Astrocyte (in vitro differentiated cells and primary cell): ENCODE data around the gene VWA2. TPM values are rescaled to one million over a fixed set of nuclear protein-coding genes. Genes with fewer than 3 reads are reported as not detected.

Experiments used
- DNase-seq: peaks from one replicate; pipeline ENCODE4 v3.0.0-alpha.2; 2010; ENCODE audit warnings: low read depth
- FAIRE-seq: peaks from 2 replicates; lab custom pipeline; 2011; peaks lifted over from hg19 to GRCh38; lab: Jason Lieb, UNC
- H2AFZ ChIP-seq: 2 replicates; pipeline ENCODE4 v1.6.0; 2012; ENCODE audit warnings: low read depth, low read length, inconsistent platforms
- H3K27ac ChIP-seq: 2 replicates; pipeline ENCODE4 v1.5.1; 2011; ENCODE audit warnings: low read depth, low read length, inconsistent platforms
- H3K27me3 ChIP-seq: 2 replicates; pipeline ENCODE4 v1.6.0; 2011; ENCODE audit warnings: low read length, inconsistent platforms; ENCODE audit not compliant: insufficient read depth
- H3K36me3 ChIP-seq: 2 replicates; pipeline ENCODE4 v1.5.1; 2011; ENCODE audit warnings: low read length, inconsistent platforms; ENCODE audit not compliant: insufficient read depth
- H3K4me1 ChIP-seq: 2 replicates; pipeline ENCODE4 v1.5.1; 2011; ENCODE audit warnings: low read length, inconsistent platforms; ENCODE audit not compliant: insufficient read depth
- H3K4me2 ChIP-seq: 2 replicates; pipeline ENCODE4 v1.6.0; 2012; ENCODE audit warnings: low read length, inconsistent platforms
- H3K4me3 ChIP-seq: 2 replicates; pipeline ENCODE4 v1.5.1; 2011; ENCODE audit warnings: low read depth, mild to moderate bottlenecking, low read length, inconsistent platforms; ENCODE audit not compliant: insufficient read depth
- H3K79me2 ChIP-seq: 2 replicates; pipeline ENCODE4 v1.6.0; 2012; ENCODE audit warnings: mild to moderate bottlenecking, low read length, inconsistent platforms; ENCODE audit not compliant: insufficient read depth
- H3K9ac ChIP-seq: 2 replicates; pipeline ENCODE4 v1.6.0; 2012; ENCODE audit warnings: mild to moderate bottlenecking, low read length, inconsistent platforms
- H3K9me3 ChIP-seq: 2 replicates; pipeline ENCODE4 v1.5.1; 2012; ENCODE audit warnings: low read depth, mild to moderate bottlenecking, low read length, inconsistent platforms; ENCODE audit not compliant: insufficient read depth
- H4K20me1 ChIP-seq: 2 replicates; pipeline ENCODE4 v1.6.0; 2012; ENCODE audit warnings: low read length, inconsistent platforms; ENCODE audit not compliant: insufficient read depth
- H3K27ac Mint-ChIP-seq: one replicate; pipeline ENCODE4 v1.8.0; 2021; ENCODE audit warnings: mild to moderate bottlenecking, mixed read lengths; ENCODE audit not compliant: unreplicated experiment
- H3K27me3 Mint-ChIP-seq: one replicate; pipeline ENCODE4 v1.8.0; 2021; ENCODE audit warnings: low read depth, mixed read lengths; ENCODE audit not compliant: unreplicated experiment
- H3K36me3 Mint-ChIP-seq: one replicate; pipeline ENCODE4 v1.8.0; 2021; ENCODE audit warnings: low read depth, mixed read lengths; ENCODE audit not compliant: unreplicated experiment
- H3K4me1 Mint-ChIP-seq: one replicate; pipeline ENCODE4 v1.8.0; 2021; ENCODE audit warnings: low read depth, mixed read lengths; ENCODE audit not compliant: unreplicated experiment
- H3K4me3 Mint-ChIP-seq: one replicate; pipeline ENCODE4 v1.8.0; 2021; ENCODE audit warnings: mild to moderate bottlenecking, moderate library complexity, mixed read lengths; ENCODE audit not compliant: unreplicated experiment
- H3K9me3 Mint-ChIP-seq: one replicate; pipeline ENCODE4 v1.8.0; 2021; ENCODE audit warnings: mild to moderate bottlenecking, mixed read lengths; ENCODE audit not compliant: unreplicated experiment
- CTCF ChIP-seq: IDR thresholded peaks from 2 replicates; pipeline ENCODE4 v1.5.1; 2011; ENCODE audit warnings: low read depth, mild to moderate bottlenecking, inconsistent platforms, low read length, moderate library complexity; ENCODE audit not compliant: insufficient read depth
- EZH2 ChIP-seq: IDR thresholded peaks from 2 replicates; pipeline ENCODE4 v1.6.1; 2012; ENCODE audit warnings: mild to moderate bottlenecking, low read length, inconsistent platforms; ENCODE audit not compliant: insufficient read depth
- total RNA-seq: library from RNA; stranded (reverse); gene quantifications from 2 replicates; pipeline ENCODE4 v1.2.1, GENCODE V29; 2021

The VWA2 gene
- total RNA-seq, 1 donor from 2014 or later = 0.25 TPM

- Mint-ChIP-seq H3K27ac (no peak overlapping the region), H3K36me3 (no peaks in the 10 kb centered on the region), H3K27me3 (peaks cover 11% of the 10 kb centered on the region), H3K9me3 (peaks cover 2% of the 10 kb centered on the region), H3K4me1 (peaks cover 7% of the 10 kb centered on the region), H3K4me3 (no peak overlapping the region)
- H3K9me3 ChIP-seq = no peaks in the 10 kb centered on the region
- H3K27me3 ChIP-seq = no peaks in the 10 kb centered on the region
- H3K27ac ChIP-seq = no peak overlapping the region
- no peak overlapping the region for H3K9ac ChIP-seq
- no peak for DNase-seq
- H3K4me2 ChIP-seq = no peak overlapping the region
- no peak for FAIRE-seq
- no peaks in the 10 kb centered on the region for H3K79me2 ChIP-seq
- no peaks in the 10 kb centered on the region for H4K20me1 ChIP-seq
- H3K4me3 ChIP-seq = no peak overlapping the region
- TF ChIP-seq CTCF (no peak), EZH2 (no peak)
- H2AFZ ChIP-seq = no peak overlapping the region
- H3K4me1 ChIP-seq = peaks cover 6% of the 10 kb centered on the region
- no peaks in the 10 kb centered on the region for H3K36me3 ChIP-seq
Observed at GRCh38 chr10:114255227-114255626, 16.2 kb downstream of the VWA2 start.

- Mint-ChIP-seq H3K9me3 (peaks cover 2% of the 10 kb centered on the region), H3K27me3 (peaks cover 7% of the 10 kb centered on the region), H3K4me3 (no peak overlapping the region), H3K4me1 (peaks cover 13% of the 10 kb centered on the region), H3K36me3 (no peaks in the 10 kb centered on the region), H3K27ac (no peak overlapping the region)
- H3K27ac ChIP-seq = no peak overlapping the region
- no peaks in the 10 kb centered on the region for H3K27me3 ChIP-seq
- no peak for TF ChIP-seq EZH2
- TF ChIP-seq CTCF = no peak
- H3K9me3 ChIP-seq = no peaks in the 10 kb centered on the region
- DNase-seq (no peak), FAIRE-seq (no peak)
- peaks cover 16% of the 10 kb centered on the region for H3K4me1 ChIP-seq
- no peak overlapping the region for H3K4me2 ChIP-seq
- no peaks in the 10 kb centered on the region for H3K36me3 ChIP-seq
- no peak overlapping the region for H2AFZ ChIP-seq
- no peaks in the 10 kb centered on the region for H3K79me2 ChIP-seq
- no peak overlapping the region for H3K4me3 ChIP-seq
- H4K20me1 ChIP-seq = no peaks in the 10 kb centered on the region
- H3K9ac ChIP-seq = no peak overlapping the region
Observed at GRCh38 chr10:114256008-114256765, 17.1 kb downstream of the VWA2 start.

- Histone ChIP-seq H3K9ac (no peak overlapping the region), H3K4me3 (no peak overlapping the region), H3K79me2 (no peaks in the 10 kb centered on the region), H3K36me3 (no peaks in the 10 kb centered on the region), H2AFZ (no peak overlapping the region), H3K9me3 (no peaks in the 10 kb centered on the region), H3K27me3 (no peaks in the 10 kb centered on the region), H4K20me1 (no peaks in the 10 kb centered on the region), H3K4me1 (peaks cover 19% of the 10 kb centered on the region), H3K4me2 (no peak overlapping the region), H3K27ac (no peak overlapping the region)
- no peak overlapping the region for H3K4me3 Mint-ChIP-seq
- DNase-seq (peak; percentile 48), FAIRE-seq (no peak)
- no peak for TF ChIP-seq CTCF
- H3K36me3 Mint-ChIP-seq = no peaks in the 10 kb centered on the region
- peaks cover 6% of the 10 kb centered on the region for H3K27me3 Mint-ChIP-seq
- H3K27ac Mint-ChIP-seq = no peak overlapping the region
- H3K9me3 Mint-ChIP-seq = peaks cover 2% of the 10 kb centered on the region
- H3K4me1 Mint-ChIP-seq = peaks cover 20% of the 10 kb centered on the region
Observed at GRCh38 chr10:114256822-114257221, 17.8 kb downstream of the VWA2 start.
